Mammary epithelial cell (primary cell): Measurements from ENCODE around the gene ZNF316.

Experiments used
- CTCF ChIP-seq, 2 donors: IDR thresholded peaks in 1 of 2; conservative IDR thresholded peaks in 1 of 2; 2 replicates each; pipeline ENCODE4 v1.5.1; 2011 to 2012; ENCODE audit warnings: inconsistent platforms in 2 of 2, low read length in 2 of 2, mild to moderate bottlenecking in 2 of 2, control low read depth in 1 of 2, low read depth in 1 of 2; ENCODE audit not compliant: insufficient read depth in 1 of 2; ENCODE audit errors: extremely low read depth in 1 of 2
- EZH2 ChIP-seq: IDR thresholded peaks from 2 replicates; pipeline ENCODE4 v1.6.1; 2012; ENCODE audit warnings: low read length, inconsistent platforms, borderline replicate concordance

GRCh38 chr7:6622134-6622710 lies 14.9 kb upstream of the ZNF316 start:
- TF ChIP-seq CTCF (conservative IDR thresholded peaks at IDR 0.05 in 1 of 2, IDR thresholded peaks at IDR 0.05 in 1 of 2; ENCODE audit: extremely low read depth in 1 of 2, insufficient read depth in 1 of 2, low read depth in 1 of 2, low read length in 2 of 2) (no peak), EZH2 (no peak)
